Trophoblast cell (in vitro differentiated cells and primary cell): ENCODE measurements around the gene TBC1D16.

Source experiments
- DNase-seq, 2 donors: peaks; one replicate each; pipeline ENCODE4 v3.0.0-alpha.2; 2016
- H2AFZ ChIP-seq: 2 replicates; pipeline ENCODE4 v1.6.1; 2013; ENCODE audit warnings: low read length, moderate library complexity, mild to moderate bottlenecking; ENCODE audit not compliant: insufficient read depth, poor library complexity
- H2AK5ac ChIP-seq: 2 replicates; pipeline ENCODE4 v1.6.1; 2013; ENCODE audit warnings: mild to moderate bottlenecking, low read length
- H2BK120ac ChIP-seq: 2 replicates; pipeline ENCODE4 v1.6.1; 2013; ENCODE audit warnings: low read length, mild to moderate bottlenecking, moderate library complexity; ENCODE audit not compliant: insufficient read depth, poor library complexity
- H2BK12ac ChIP-seq: 2 replicates; pipeline ENCODE4 v1.6.1; 2013; ENCODE audit warnings: mild to moderate bottlenecking, low read length, moderate library complexity
- H2BK5ac ChIP-seq: 2 replicates; pipeline ENCODE4 v1.6.1; 2013; ENCODE audit warnings: low read length, low read depth, moderate library complexity, mild to moderate bottlenecking; ENCODE audit not compliant: poor library complexity
- H3K14ac ChIP-seq: 2 replicates; pipeline ENCODE4 v1.6.1; 2013; ENCODE audit warnings: mild to moderate bottlenecking, low read length
- H3K18ac ChIP-seq: 2 replicates; pipeline ENCODE4 v1.6.1; 2013; ENCODE audit warnings: mild to moderate bottlenecking, low read length
- H3K23ac ChIP-seq: 2 replicates; pipeline ENCODE4 v1.6.1; 2013; ENCODE audit warnings: low read length
- H3K27ac ChIP-seq: 2 replicates; pipeline ENCODE4 v1.5.1; 2013; ENCODE audit warnings: low read depth, mild to moderate bottlenecking, inconsistent platforms, low read length, moderate library complexity
- H3K27me3 ChIP-seq: 2 replicates; pipeline ENCODE4 v1.6.1; 2013; ENCODE audit warnings: inconsistent platforms, mild to moderate bottlenecking, low read length, moderate library complexity; ENCODE audit not compliant: insufficient read depth
- H3K36me3 ChIP-seq, 2 experiments: 1 replicate in 1 of 2; 2 replicates in 1 of 2; pipeline ENCODE4 v1.6.1; 2013; ENCODE audit warnings: low read length in 2 of 2, mild to moderate bottlenecking in 2 of 2, moderate library complexity in 1 of 2; ENCODE audit not compliant: insufficient read depth in 2 of 2, control insufficient read depth in 1 of 2
- H3K4ac ChIP-seq: 2 replicates; pipeline ENCODE4 v1.6.1; 2013; ENCODE audit warnings: low read depth, mild to moderate bottlenecking, low read length, moderate library complexity
- H3K4me1 ChIP-seq, 2 experiments: 1 replicate in 1 of 2; 2 replicates in 1 of 2; pipeline ENCODE4 v1.6.1; 2013; ENCODE audit warnings: low read length in 2 of 2, mild to moderate bottlenecking in 2 of 2, moderate library complexity in 1 of 2; ENCODE audit not compliant: insufficient read depth in 2 of 2, control insufficient read depth in 1 of 2
- H3K4me2 ChIP-seq: 2 replicates; pipeline ENCODE4 v1.6.1; 2013; ENCODE audit warnings: inconsistent platforms, mild to moderate bottlenecking, low read length, moderate library complexity
- H3K4me3 ChIP-seq: 2 replicates; pipeline ENCODE4 v1.5.1; 2013; ENCODE audit warnings: mild to moderate bottlenecking, low read depth, low read length, inconsistent platforms
- H3K79me1 ChIP-seq: one replicate; pipeline ENCODE4 v1.6.1; 2013; ENCODE audit warnings: low read length
- H3K79me2 ChIP-seq: 2 replicates; pipeline ENCODE4 v1.6.1; 2013; ENCODE audit warnings: low read length, mild to moderate bottlenecking; ENCODE audit not compliant: control insufficient read depth, insufficient read depth, poor library complexity
- H3K9ac ChIP-seq: 2 replicates; pipeline ENCODE4 v1.6.1; 2013; ENCODE audit warnings: mild to moderate bottlenecking, low read length
- H3K9me3 ChIP-seq: 2 replicates; pipeline ENCODE4 v1.6.1; 2013; ENCODE audit warnings: low read depth, mild to moderate bottlenecking, control low read depth, inconsistent platforms, low read length; ENCODE audit not compliant: insufficient read depth
- H4K12ac ChIP-seq: 2 replicates; pipeline ENCODE4 v1.6.1; 2013; ENCODE audit warnings: low read depth, mild to moderate bottlenecking, low read length, moderate library complexity
- H4K8ac ChIP-seq: 2 replicates; pipeline ENCODE4 v1.6.1; 2013; ENCODE audit warnings: low read depth, mild to moderate bottlenecking, low read length, moderate library complexity
- H4K91ac ChIP-seq: one replicate; pipeline ENCODE4 v1.6.1; 2013; ENCODE audit warnings: low read depth, mild to moderate bottlenecking, low read length, moderate library complexity
- WGBS: extraction: QIAGEN DNeasy Blood & Tissue Kit; methylation state at CpG from one replicate; pipeline ENCODE4 v1.1.7; 2013; ENCODE audit warnings: missing lambda C conversion rate; ENCODE audit not compliant: insufficient read length, insufficient coverage; ENCODE audit errors: extremely low coverage; 5-methylcytosine and 5-hydroxymethylcytosine counted together

Gene TBC1D16

DNA sequence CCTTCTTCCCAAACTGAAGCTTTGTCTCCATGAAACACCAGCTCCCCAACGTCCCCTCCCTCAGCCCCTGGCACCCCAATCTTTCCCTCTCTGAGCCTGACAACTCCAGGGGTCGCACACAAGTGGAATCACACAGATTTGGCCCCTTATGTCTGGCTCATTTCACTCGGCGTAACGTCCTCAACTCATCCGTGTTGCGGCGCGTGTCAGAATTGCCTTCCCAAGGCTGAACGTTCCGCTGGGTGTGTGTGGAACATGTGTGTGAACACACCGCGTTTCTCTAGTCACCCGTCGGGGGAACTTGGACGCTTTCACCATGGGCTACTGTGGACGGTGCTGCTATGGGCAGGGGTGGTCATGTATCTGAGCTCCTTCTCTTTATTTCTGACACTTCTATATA, 45.0 kb downstream of the TBC1D16 start:
- Histone ChIP-seq H3K9ac (no peak overlapping the region), H3K36me3 (no peaks in the 10 kb centered on the region), H2AK5ac (peak overlapping the region; percentile 25), H2AFZ (no peak overlapping the region), H3K79me2 (no peaks in the 10 kb centered on the region), H2BK12ac (peak overlapping the region; percentile 41), H3K23ac (no peak overlapping the region), H4K12ac (no peak overlapping the region), H3K27me3 (no peaks in the 10 kb centered on the region), H4K8ac (no peak overlapping the region), H3K4me3 (no peak overlapping the region), H3K4ac (no peak overlapping the region), H3K4me1 (peaks cover 51 to 60% of the 10 kb centered on the region in 2 experiments), H3K27ac (no peak overlapping the region), H3K4me2 (peak overlapping the region; percentile 6), H2BK5ac (no peak overlapping the region), H3K14ac (no peak overlapping the region), H3K9me3 (no peaks in the 10 kb centered on the region), H2BK120ac (no peak overlapping the region), H3K79me1 (peaks cover 16% of the 10 kb centered on the region), H3K18ac (peak overlapping the region; percentile 65), H4K91ac (peak overlapping the region; percentile 46)
- DNase-seq, result no peak
- WGBS, result no CpG with 5 or more reads among the region's 17 CpGs

DNA sequence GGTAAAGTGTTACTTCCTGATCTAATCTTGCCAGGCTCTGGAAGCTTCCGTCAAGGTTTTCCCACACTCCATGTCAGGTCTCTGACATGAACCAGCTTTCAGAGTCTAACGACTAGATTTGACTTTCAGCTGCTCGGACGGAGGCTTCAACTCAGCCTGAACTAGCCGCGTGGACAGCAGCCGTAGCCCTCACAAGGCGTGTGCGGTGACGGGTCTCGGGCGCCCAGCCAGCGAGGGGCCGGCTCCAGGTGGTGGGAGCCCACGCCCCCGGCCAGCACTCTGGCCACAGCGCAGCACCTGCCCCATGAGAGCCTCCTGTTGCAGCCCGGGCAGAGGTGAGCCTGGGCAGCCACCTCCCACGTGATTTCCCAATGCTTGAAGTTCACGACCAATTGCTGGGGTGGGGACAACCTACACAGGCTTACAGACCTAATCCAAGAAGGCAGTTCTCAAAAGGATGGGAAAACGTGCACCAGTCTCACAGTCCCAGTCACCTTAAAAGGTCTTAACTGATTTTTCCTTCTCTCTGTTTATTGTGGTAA, 45.5 kb downstream of the TBC1D16 start:
- H3K14ac ChIP-seq, result peak overlapping the region; percentile 18
- DNase-seq, result no peak
- H2BK12ac ChIP-seq, result peak overlapping the region; percentile 19
- WGBS, result no CpG with 5 or more reads among the region's 21 CpGs
- peak overlapping the region; percentile 14 for H2BK5ac ChIP-seq
- no peak overlapping the region for H2BK120ac ChIP-seq
- H2AK5ac ChIP-seq, result no peak overlapping the region
- H3K9ac ChIP-seq, result no peak overlapping the region
- H3K4me2 ChIP-seq, result no peak overlapping the region
- peak overlapping the region; percentile 8 for H3K18ac ChIP-seq
- H3K9me3 ChIP-seq, result no peaks in the 10 kb centered on the region
- H3K4me3 ChIP-seq, result no peak overlapping the region
- peaks cover 51 to 60% of the 10 kb centered on the region in 2 experiments for H3K4me1 ChIP-seq
- no peak overlapping the region for H4K8ac ChIP-seq
- H4K12ac ChIP-seq, result no peak overlapping the region
- no peak overlapping the region for H3K23ac ChIP-seq
- peaks cover 16% of the 10 kb centered on the region for H3K79me1 ChIP-seq
- H2AFZ ChIP-seq, result no peak overlapping the region
- no peaks in the 10 kb centered on the region for H3K36me3 ChIP-seq
- no peaks in the 10 kb centered on the region for H3K27me3 ChIP-seq
- H3K4ac ChIP-seq, result no peak overlapping the region
- H3K27ac ChIP-seq, result no peak overlapping the region
- H3K79me2 ChIP-seq, result no peaks in the 10 kb centered on the region
- H4K91ac ChIP-seq, result peak overlapping the region; percentile 1

DNA sequence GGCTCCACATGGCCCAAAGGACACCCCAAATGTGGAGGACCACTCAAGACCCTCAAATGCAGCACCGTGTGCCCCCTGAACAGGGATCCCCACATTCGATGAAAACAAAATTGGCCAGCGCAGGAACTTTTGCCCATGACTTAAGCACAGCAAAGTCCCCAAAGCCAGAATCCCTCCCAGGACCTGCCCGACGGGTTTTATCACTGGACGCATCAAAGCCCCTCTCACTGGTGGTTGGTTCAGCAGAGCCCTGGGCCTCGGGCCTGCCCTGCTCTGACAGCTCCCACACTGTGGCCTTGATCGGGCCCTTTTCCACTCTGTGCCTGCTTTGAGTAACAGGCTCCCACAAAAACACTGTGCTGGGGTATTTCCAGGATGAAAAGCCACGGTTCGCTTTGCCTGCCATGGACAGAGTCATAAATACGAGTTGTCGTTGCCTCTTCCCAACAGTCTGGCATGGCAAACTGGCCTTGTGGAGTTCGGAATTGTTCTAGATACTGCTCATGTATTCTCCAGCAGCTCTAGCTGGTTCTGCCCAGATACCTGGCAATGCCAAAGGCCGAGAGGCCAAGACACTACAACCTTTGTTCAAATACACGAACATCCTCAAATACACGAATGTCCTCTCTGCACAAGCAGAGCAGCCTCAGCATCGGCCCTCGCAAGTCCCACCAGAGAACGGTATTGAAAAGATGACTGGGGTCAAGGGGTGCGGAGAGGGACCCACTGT, 46.4 kb downstream of the TBC1D16 start:
- Histone ChIP-seq H4K8ac (peak overlapping the region; percentile 24), H3K79me2 (no peaks in the 10 kb centered on the region), H3K4me3 (no peak overlapping the region), H2BK120ac (peak overlapping the region; percentile 20), H3K36me3 (no peaks in the 10 kb centered on the region), H3K4me1 (peaks cover 51 to 60% of the 10 kb centered on the region in 2 experiments), H3K23ac (no peak overlapping the region), H4K12ac (no peak overlapping the region), H2AFZ (no peak overlapping the region), H3K18ac (peak overlapping the region; percentile 42), H3K4me2 (peak overlapping the region; percentile 7), H2BK12ac (no peak overlapping the region), H4K91ac (peak overlapping the region; percentile 16), H3K14ac (peak overlapping the region; percentile 32), H3K27me3 (no peaks in the 10 kb centered on the region), H3K27ac (no peak overlapping the region), H3K9ac (no peak overlapping the region), H2BK5ac (no peak overlapping the region), H3K79me1 (peaks cover 16% of the 10 kb centered on the region), H3K9me3 (no peaks in the 10 kb centered on the region), H3K4ac (no peak overlapping the region), H2AK5ac (no peak overlapping the region)
- WGBS, result no CpG with 5 or more reads among the region's 20 CpGs
- DNase-seq, result no peak

DNA sequence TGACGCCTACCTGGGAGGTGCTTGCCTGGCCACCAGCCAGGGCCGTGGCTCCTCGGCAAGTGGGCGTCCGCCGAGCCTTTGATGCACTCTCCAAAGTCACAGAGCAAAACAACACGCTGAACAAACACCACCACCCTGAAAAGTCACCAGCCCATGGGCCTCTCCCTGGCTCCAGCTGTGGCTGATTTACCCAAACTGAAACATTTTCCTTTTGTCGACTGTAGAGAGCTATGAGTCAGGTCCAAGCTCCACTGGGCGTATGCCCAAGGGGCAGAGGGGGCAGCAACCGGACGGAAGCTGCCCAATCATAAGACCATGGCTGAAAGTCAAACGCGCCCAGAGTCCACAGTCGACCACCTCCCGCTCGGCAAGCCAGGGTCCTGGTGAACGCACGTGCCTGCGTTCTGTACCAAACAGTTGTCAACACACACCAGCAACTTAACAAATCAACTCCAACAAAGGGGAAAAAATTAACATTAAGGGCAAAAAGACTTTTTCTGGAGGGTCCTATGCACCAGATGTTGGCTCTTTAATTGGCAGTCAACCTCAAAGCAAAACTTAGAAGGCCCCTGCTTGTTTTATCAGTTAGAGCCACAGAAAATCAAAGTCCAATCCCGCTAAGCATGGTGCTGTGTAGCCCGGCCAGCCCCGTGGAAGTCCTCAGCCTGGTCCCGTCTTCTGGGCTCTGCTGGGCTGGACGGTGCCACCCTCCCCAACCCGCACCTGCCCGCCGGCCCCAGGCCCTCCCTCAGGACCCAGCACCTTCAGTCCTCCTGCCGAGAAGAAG, 47.3 kb downstream of the TBC1D16 start:
- no peak overlapping the region for H3K4me2 ChIP-seq
- H3K23ac ChIP-seq, result no peak overlapping the region
- no CpG with 5 or more reads among the region's 28 CpGs for WGBS

More for the DNA sequence above, 47.3 kb downstream of the TBC1D16 start:
- Histone ChIP-seq H3K79me1 (peaks cover 13% of the 10 kb centered on the region), H3K4me3 (no peak overlapping the region), H3K14ac (no peak overlapping the region), H2BK5ac (no peak overlapping the region), H3K4ac (no peak overlapping the region), H3K79me2 (no peaks in the 10 kb centered on the region), H2BK120ac (no peak overlapping the region), H3K36me3 (no peaks in the 10 kb centered on the region), H2AK5ac (no peak overlapping the region), H4K91ac (peak overlapping the region; percentile 3), H3K4me1 (peaks cover 43 to 52% of the 10 kb centered on the region in 2 experiments), H4K8ac (no peak overlapping the region), H4K12ac (no peak overlapping the region), H3K27ac (no peak overlapping the region), H2BK12ac (no peak overlapping the region), H2AFZ (no peak overlapping the region), H3K18ac (no peak overlapping the region), H3K27me3 (no peaks in the 10 kb centered on the region), H3K9me3 (no peaks in the 10 kb centered on the region), H3K9ac (no peak overlapping the region)
- DNase-seq, result no peak
